Activated naive CD4-positive, alpha-beta T cell treated with anti-CD3 and anti-CD28 coated beads for 36 hours (primary cell): ENCODE results near the gene DNAAF8. TPM values are rescaled to one million over a fixed set of nuclear protein-coding genes. Genes with fewer than 3 reads are reported as not detected.
A peak's percentile ranks its signal among the peaks of the same experiment; 100 is the strongest.

ENCODE experiments used
- CTCF ChIA-PET: fragments of 350-600 bp; sonication (Branson Sonifier 250); formaldehyde crosslinking; loops from one replicate; lab custom pipeline; 2021; ENCODE audit warnings: antibody characterized with exemption; lab: Charles Lee
- DNase-seq: peaks from one replicate; pipeline ENCODE4 v3.0.0-alpha.2; 2020
- H3K27ac Mint-ChIP-seq: one replicate; pipeline ENCODE4 v1.8.0; 2021; ENCODE audit warnings: mild to moderate bottlenecking, mixed read lengths
- H3K27me3 Mint-ChIP-seq: one replicate; pipeline ENCODE4 v1.8.0; 2021; ENCODE audit warnings: low read depth, mixed read lengths
- H3K36me3 Mint-ChIP-seq: one replicate; pipeline ENCODE4 v1.8.0; 2021; ENCODE audit warnings: low read depth, mixed read lengths
- H3K4me1 Mint-ChIP-seq: one replicate; pipeline ENCODE4 v1.8.0; 2021; ENCODE audit warnings: low read depth, mixed read lengths
- H3K4me3 Mint-ChIP-seq: one replicate; pipeline ENCODE4 v1.8.0; 2021; ENCODE audit warnings: mild to moderate bottlenecking, moderate library complexity, mixed read lengths
- H3K9me3 Mint-ChIP-seq: one replicate; pipeline ENCODE4 v1.8.0; 2021; ENCODE audit warnings: mixed read lengths
- intact Hi-C: fragments of 100-400 bp; cut with micrococcal nuclease; formaldehyde crosslinking; loops from one replicate; pipeline ENCODE4 v1.15.1; 2023
- total RNA-seq, 2 experiments: library from RNA; stranded (reverse); gene quantifications; one replicate each; pipeline ENCODE4 v1.2.3, GENCODE V29; 2021

DNAAF8 gene
- total RNA-seq, 2 experiments from 2014 or later: 0.07 TPM; not detected in 1

DNA sequence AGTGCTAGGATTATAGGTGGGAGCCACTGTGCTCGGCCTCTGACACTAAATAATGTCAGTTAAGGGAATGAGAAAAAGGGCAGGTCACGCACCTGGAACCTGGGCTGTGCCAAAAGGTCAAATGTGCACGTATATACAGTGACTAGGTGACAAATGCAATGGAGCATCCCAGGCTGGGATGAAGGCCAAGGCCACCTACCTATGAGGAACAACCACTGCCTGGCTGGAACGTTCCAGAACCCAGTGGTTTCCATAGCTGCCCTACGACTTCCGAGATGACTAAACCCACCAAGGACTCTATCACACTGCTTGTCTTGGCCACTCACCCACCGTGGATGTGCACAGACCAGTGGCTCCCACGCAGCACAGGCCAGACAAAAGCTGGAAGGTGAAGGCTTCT is 16.6 kb downstream of the DNAAF8 start:
- Mint-ChIP-seq H3K27ac (no peak overlapping the region), H3K27me3 (no peaks in the 10 kb centered on the region), H3K4me1 (peaks cover 14% of the 10 kb centered on the region), H3K4me3 (no peak overlapping the region), H3K9me3 (no peaks in the 10 kb centered on the region), H3K36me3 (peaks cover 17% of the 10 kb centered on the region)
- DNase-seq: no peak
- CTCF ChIA-PET: no interaction called here
- intact Hi-C loops: no loop called here

DNA sequence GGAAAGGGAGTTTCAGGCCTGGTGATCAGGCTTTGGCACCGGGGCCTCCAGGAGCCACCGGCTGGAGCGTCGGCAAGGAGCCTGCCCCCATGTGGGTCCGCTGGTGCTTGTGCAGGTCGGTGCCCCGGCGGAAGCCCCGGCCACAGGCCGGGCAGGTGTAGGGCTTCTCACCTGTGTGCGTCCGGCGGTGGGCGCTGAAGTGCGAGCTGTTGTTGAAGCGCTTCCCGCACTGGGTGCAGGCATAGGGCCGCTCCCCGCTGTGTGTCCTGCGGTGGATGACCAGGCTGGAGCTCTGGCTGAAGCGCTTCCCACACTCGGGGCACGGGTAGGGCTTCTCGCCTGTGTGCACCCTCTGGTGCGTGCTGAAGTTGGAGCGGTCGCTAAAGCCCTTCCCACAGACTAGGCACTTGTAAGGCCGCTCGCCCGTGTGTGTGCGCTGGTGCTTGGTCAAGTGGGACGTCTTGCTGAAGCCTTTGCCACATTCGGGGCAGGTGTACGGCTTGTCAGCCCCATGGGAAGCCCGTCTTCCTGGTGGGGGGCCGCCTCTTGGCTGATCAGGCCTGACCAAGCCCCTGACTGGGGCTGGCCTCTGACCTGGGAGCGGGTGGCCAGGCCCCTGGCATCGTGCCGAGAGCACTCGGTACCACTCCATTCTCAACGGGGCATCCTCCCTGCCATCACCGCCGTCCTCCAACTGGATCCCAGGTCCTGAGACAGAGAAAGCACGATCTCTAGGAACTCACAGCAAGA is 18.2 kb downstream of the DNAAF8 start:
- Mint-ChIP-seq H3K27ac (no peak overlapping the region), H3K36me3 (peaks cover 25% of the 10 kb centered on the region), H3K9me3 (no peaks in the 10 kb centered on the region), H3K4me1 (peaks cover 11% of the 10 kb centered on the region), H3K4me3 (no peak overlapping the region), H3K27me3 (no peaks in the 10 kb centered on the region)
- CTCF ChIA-PET: no interaction called here
- no peak for DNase-seq
- intact Hi-C loops: no loop called here

DNA sequence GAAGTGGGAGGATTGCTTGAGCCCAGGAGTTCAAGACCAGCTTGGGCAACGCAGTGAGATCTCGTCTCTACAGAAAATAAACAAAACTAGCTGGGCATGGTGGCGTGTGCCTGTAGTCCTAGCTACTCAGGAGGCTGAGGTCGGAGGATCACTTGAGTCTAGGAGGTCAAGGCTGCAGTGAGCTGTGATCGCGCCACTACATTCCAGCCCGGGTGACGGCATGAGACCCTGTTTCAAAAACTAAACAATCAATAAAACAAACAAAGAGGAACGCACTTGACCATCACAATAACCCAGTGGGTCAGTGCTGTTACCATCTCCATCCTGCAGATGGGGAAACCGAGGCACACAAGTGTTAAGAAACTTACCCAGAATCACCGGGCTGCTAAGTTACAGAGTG is 18.9 kb downstream of the DNAAF8 start:
- no peak overlapping the region for H3K4me3 Mint-ChIP-seq
- H3K36me3 Mint-ChIP-seq: peaks cover 25% of the 10 kb centered on the region
- CTCF ChIA-PET: no interaction called here
- H3K4me1 Mint-ChIP-seq: peaks cover 4% of the 10 kb centered on the region
- intact Hi-C loops: no loop called here
- no peak for DNase-seq
- H3K9me3 Mint-ChIP-seq: no peaks in the 10 kb centered on the region
- no peak overlapping the region for H3K27ac Mint-ChIP-seq
- no peaks in the 10 kb centered on the region for H3K27me3 Mint-ChIP-seq

DNA sequence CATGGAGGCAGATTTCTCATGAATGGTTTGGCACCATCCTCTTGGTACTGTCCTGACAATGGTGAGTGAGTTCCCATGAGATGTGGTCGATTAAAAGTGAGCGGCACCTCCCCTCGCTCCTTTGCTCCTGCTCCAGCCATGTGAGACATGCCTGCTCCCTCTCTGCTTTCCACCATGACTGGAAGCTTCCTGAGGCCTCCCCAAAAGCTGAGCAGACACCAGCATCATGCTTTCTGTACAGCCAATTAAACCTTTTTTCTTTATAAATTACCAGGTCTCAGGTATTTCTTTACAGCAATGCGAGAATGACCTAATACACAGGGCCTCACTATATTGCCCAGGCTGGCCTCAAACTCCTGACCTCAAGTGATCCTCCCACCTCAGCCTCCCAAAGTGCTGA is 20.5 kb downstream of the DNAAF8 start:
- intact Hi-C loops: no loop called here
- H3K27me3 Mint-ChIP-seq: no peaks in the 10 kb centered on the region
- H3K36me3 Mint-ChIP-seq: peaks cover 29% of the 10 kb centered on the region
- no peak for DNase-seq
- H3K27ac Mint-ChIP-seq: no peak overlapping the region
- H3K9me3 Mint-ChIP-seq: no peaks in the 10 kb centered on the region
- H3K4me3 Mint-ChIP-seq: no peak overlapping the region
- no peaks in the 10 kb centered on the region for H3K4me1 Mint-ChIP-seq
- CTCF ChIA-PET: no interaction called here

DNA sequence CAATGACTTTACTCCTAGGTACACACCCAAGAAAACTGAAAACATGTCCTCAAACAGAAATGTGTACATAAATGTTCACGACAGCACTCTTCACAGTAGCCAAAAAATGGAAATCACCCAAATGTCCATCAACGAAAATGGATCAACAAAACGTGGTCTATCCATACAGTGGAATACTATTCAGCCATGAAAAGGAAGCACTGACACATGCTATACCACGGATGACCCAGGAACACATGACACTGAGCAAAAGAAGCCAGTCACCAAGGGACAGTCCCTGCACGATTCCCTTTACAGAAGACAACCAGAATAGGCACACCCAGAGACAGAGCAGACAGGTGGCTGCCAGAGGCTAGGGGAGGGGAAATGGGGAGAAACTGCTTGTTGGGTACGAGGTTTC is 21.4 kb downstream of the DNAAF8 start:
- CTCF ChIA-PET: no interaction called here
- intact Hi-C loops: no loop called here
- Mint-ChIP-seq H3K4me1 (no peaks in the 10 kb centered on the region), H3K4me3 (no peak overlapping the region), H3K27me3 (no peaks in the 10 kb centered on the region), H3K36me3 (peaks cover 30% of the 10 kb centered on the region), H3K9me3 (no peaks in the 10 kb centered on the region), H3K27ac (no peak overlapping the region)
- DNase-seq: no peak

DNA sequence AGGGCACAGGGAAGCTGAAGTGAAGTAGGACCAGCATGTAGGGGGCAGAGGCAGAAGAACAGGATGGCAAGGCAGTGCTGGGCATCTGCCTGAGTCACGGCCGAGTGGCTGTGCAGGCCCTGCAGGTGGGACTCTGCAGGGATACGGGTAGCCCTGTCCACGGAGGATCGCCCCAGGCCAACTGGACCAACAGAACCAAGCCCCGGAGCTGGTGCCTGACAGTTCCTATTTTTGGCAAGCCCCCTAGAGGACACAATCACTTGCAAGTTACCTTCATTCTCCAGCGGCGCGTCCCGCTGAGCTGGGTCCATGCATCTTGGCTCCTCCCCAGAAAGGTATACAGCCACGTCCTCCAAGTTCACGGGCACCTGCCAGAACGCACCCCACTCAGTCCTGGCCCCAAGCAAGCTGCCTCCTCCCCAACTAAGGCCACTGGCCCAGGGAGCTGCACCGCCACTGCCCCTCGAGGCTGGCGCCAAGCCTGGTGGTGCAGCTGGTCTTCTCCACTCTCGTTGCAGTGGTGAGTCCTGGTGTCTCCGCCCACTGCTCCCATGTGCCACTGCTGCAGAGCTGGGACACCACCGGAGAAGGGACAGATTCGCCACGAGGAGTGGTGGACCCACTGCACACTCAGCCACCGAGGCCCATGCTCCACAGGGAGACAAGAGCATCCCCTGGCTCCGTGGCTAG is 26.0 kb downstream of the DNAAF8 start:
- intact Hi-C loops: no loop called here
- no peaks in the 10 kb centered on the region for H3K9me3 Mint-ChIP-seq
- no peak for DNase-seq
- H3K4me1 Mint-ChIP-seq: peaks cover 6% of the 10 kb centered on the region
- no peak overlapping the region for H3K4me3 Mint-ChIP-seq
- CTCF ChIA-PET: interaction anchor here (0.6 kb wide), 1 partner anchor 179 kb away, joined by 3 read pairs; no protein-coding TSS in a partner anchor
- H3K27me3 Mint-ChIP-seq: no peaks in the 10 kb centered on the region
- no peak overlapping the region for H3K27ac Mint-ChIP-seq
- peaks cover 30% of the 10 kb centered on the region for H3K36me3 Mint-ChIP-seq

DNA sequence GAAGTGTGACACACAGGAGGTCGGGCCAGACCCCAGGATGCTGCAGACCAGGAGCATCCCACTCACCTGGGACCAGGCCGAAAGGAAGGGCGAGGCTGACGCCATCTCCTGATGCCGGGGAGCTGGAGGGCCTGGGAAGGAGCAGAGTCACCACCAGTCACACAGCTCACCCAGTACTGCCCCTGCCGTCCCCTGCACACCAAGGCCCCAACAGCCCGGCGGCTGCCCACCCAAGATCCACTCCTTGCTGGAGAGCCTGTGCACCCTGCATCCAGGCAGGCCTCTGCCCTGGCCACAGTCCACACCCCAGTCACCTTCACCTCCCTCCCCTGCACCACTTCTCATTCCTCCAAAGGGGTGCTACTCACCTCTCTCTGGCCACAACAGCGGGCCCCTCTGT is 27.9 kb downstream of the DNAAF8 start:
- H3K36me3 Mint-ChIP-seq: peaks cover 16% of the 10 kb centered on the region

DNA sequence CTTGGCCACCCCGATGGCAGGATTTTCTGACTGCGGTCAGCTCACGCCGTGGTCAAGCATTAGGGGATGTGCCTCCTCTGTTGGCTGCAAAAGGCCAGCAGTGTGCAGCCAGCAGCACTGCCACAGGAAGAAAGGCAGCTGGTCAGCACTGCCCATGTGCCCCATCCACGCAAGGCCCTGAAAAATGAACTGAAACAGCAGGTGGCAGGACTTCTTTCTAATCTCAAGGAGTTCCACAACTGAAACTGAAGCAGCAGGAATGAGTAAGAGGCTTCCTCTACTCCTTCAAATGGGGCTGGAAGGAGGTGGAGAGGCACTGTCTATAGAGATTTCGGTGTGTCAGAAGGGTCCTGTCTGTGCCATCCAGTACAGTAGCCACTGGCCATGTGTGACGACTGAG is 29.5 kb downstream of the DNAAF8 start:
- no peak for DNase-seq
- CTCF ChIA-PET: no interaction called here
- Mint-ChIP-seq H3K4me1 (peaks cover 28% of the 10 kb centered on the region), H3K4me3 (no peak overlapping the region), H3K36me3 (peaks cover 12% of the 10 kb centered on the region), H3K27me3 (no peaks in the 10 kb centered on the region), H3K9me3 (no peaks in the 10 kb centered on the region), H3K27ac (no peak overlapping the region)
- intact Hi-C loops: no loop called here

More for the DNA sequence above, 27.9 kb downstream of the DNAAF8 start:
- Mint-ChIP-seq H3K4me3 (no peak overlapping the region), H3K4me1 (peaks cover 18% of the 10 kb centered on the region), H3K27me3 (no peaks in the 10 kb centered on the region), H3K9me3 (no peaks in the 10 kb centered on the region), H3K27ac (no peak overlapping the region)
- DNase-seq: no peak
- intact Hi-C loops: no loop called here
- CTCF ChIA-PET: interaction anchor here (0.7 kb wide), 1 partner anchor 17 kb away, joined by 3 read pairs; no protein-coding TSS in a partner anchor

DNA sequence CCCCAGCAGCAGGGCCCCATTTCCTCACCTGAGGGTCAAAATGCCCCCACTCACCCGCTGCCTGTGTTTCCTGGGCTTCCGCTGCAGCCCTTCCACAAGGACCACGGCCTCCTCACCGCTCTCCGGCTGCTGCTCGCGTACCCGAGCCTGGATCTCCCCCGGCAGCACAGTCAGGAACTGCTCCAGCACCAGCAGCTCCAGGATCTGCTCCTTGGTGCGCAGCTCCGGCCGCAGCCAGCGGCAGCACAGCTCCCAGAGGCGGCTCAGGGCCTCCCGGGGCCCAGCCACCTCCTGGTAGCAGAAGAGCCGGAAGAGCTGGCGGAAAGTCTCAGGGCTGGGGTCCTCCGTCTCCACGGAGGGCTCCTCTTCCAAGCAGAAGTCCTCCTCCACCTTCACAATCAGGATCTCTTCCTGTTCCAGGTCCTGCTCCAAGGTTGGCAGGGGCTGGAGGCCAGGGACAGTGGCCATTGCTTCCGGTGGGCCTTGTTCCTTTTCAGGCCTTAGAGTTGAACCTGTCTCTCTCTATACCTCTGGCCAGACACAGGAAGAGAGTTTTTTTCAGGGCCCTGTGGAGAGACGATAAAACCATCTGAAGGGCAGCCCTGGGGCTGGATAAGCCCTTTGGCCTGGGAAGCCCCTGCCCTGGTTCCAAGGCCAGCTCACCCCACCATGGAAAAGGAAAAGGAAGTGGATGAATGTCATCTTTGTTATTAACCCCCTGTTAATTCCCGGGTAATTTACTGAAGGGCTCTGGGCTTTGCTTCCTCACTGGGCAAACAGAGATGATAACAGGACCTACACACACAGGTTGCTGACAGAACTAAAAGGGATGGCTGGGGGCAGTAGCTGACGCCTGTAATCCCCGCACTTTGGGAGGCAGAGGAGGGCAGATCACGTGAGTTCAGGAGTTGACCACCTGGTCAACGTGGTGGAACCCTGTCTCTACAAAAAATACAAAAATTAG is 31.5 kb downstream of the DNAAF8 start:
- intact Hi-C loops: loop anchor here (5.0 kb wide), 2 partner anchors 288 to 493 kb away; partner anchors contain the start of genes HMOX2 and TFAP4

DNA sequence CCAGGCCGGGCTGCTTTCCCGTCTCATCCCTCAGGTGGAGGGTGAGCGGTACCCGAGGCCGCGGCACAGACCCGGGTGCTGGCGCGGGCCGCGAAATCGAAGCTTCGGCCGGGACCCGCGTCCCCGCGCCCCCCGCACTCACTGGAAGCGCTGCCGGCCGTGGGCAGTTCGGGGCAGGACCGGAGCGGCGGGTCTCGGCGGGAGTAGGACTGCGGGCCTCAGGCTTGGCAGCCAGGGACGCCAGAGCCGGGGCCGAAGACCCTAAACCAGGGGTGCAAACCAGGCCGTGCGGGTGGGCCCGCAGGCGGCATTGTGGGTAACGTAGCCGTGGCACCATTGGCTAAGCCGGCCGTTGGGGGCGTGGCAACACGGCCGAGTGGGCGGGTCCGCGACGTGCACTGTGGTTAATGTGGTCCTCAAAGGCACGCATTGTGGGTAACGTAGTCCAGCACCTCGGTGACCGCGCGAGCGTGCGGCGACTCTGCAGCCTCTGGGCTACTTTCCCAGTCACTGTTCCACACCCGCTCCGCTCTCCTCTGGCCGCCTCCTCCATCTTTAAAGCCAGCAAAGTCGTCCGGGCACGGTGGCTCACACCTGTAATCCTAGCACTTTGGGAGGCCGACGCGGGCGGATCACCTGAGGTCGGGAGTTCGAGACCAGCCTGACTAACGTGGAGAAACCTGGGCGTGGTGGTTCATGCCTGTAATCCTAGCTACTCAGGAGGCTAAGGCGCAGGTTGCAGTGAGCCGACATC is 32.7 kb downstream of the DNAAF8 start, which contains the start of gene ZNF500:
ZNF500 (minus strand) TSS at position 288 of the 754 bp plus-strand sequence. CDS start 1,184 bp downstream, outside the sequence.
- DNase-seq: peak; percentile 98
- Mint-ChIP-seq H3K27ac (peak within 1 kb of the TSS; percentile 93), H3K36me3 (peaks cover 7% of the 10 kb centered on the region), H3K27me3 (no peaks in the 10 kb centered on the region), H3K9me3 (no peaks in the 10 kb centered on the region), H3K4me1 (peaks cover 35% of the 10 kb centered on the region), H3K4me3 (peak within 1 kb of the TSS; percentile 93)
- CTCF ChIA-PET: interaction anchor here (0.6 to 1.0 kb wide), 3 partner anchors 32 to 116 kb away, joined by 3 read pairs; partner anchors contain the start of gene DNAAF8
- intact Hi-C loops: loop anchor here (1.0 to 5.0 kb wide), 5 partner anchors 33 to 495 kb away; partner anchors contain the start of genes ANKS3, DNAAF8, EEF2KMT and HMOX2

More for the DNA sequence above, 31.5 kb downstream of the DNAAF8 start:
- DNase-seq: no peak
- peaks cover 35% of the 10 kb centered on the region for H3K4me1 Mint-ChIP-seq
- peaks cover 10% of the 10 kb centered on the region for H3K36me3 Mint-ChIP-seq
- CTCF ChIA-PET: interaction anchor here (0.7 to 1.0 kb wide), 2 partner anchors 31 to 114 kb away, joined by 3 read pairs; partner anchors contain the start of gene DNAAF8
- peak overlapping the region; percentile 82 for H3K27ac Mint-ChIP-seq
- no peaks in the 10 kb centered on the region for H3K9me3 Mint-ChIP-seq
- no peaks in the 10 kb centered on the region for H3K27me3 Mint-ChIP-seq
- peak overlapping the region; percentile 80 for H3K4me3 Mint-ChIP-seq

DNA sequence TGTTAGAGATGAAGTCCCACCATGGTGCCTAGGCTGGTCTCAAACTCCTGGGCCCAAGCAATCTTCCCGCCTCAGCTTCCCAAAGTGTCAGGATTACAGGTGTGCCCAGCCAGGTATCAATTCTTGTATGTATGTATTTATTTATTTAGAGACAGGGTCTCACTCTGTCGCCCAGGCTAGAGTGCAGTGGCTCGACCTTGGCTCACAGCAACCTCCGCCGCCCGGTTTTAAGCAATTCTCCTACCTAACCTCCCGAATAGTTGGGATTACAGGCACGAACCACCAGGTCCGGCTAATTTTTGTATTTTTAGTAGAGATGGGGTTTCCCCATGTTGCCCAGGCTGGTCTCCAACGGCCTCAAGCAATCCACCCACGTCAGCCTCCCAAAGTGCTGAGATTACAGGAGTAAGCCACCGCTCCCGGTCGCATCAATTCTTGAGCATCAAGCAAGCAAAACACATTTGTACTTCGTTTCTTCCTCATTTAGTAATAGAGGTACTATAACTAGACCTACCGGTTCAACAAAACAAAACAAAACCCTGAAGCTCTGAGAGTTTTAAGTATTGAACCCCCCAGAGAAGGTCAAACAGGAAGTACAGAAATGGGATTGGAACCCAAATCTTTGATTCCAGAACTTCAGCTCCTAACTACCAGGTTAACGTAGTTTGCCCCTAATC is 33.7 kb downstream of the DNAAF8 start:
- CTCF ChIA-PET: no interaction called here
- intact Hi-C loops: loop anchor here (1.0 to 5.0 kb wide), 9 partner anchors 34 to 496 kb away; partner anchors contain the start of genes ANKS3, DNAAF8, EEF2KMT and GLYR1
- H3K4me1 Mint-ChIP-seq: peaks cover 35% of the 10 kb centered on the region
- H3K9me3 Mint-ChIP-seq: no peaks in the 10 kb centered on the region
- peak overlapping the region; percentile 93 for H3K27ac Mint-ChIP-seq
- H3K36me3 Mint-ChIP-seq: peaks cover 3% of the 10 kb centered on the region
- peak overlapping the region; percentile 93 for H3K4me3 Mint-ChIP-seq
- no peaks in the 10 kb centered on the region for H3K27me3 Mint-ChIP-seq
- peak; percentile 41 for DNase-seq
